GM13977 (cell line): ENCODE measurements around the gene PDE2A.

Experiments used
- DNase-seq: peaks from one replicate; pipeline ENCODE4 v3.0.0; 2012; ENCODE audit warnings: low spot score
- in situ Hi-C: fragments of 300-500 bp; cut with MboI; formaldehyde crosslinking; loops from one replicate; pipeline ENCODE4 v1.12.0; 2022; ENCODE audit warnings: low sequenced_read_pairs, low pct_unique_long_range_greater_than_20kb, mixed read lengths, inconsistent platforms; ENCODE audit not compliant: unreplicated experiment
- TF ChIP-seq, protein P1 (sequence below): IDR thresholded peaks from 2 replicates; pipeline ENCODE4 v1.5.1; 2012; ENCODE audit warnings: mild to moderate bottlenecking, control low read depth; ENCODE audit not compliant: insufficient read depth; ENCODE audit errors: extremely low read depth, missing control alignments

The PDE2A gene

DNA sequence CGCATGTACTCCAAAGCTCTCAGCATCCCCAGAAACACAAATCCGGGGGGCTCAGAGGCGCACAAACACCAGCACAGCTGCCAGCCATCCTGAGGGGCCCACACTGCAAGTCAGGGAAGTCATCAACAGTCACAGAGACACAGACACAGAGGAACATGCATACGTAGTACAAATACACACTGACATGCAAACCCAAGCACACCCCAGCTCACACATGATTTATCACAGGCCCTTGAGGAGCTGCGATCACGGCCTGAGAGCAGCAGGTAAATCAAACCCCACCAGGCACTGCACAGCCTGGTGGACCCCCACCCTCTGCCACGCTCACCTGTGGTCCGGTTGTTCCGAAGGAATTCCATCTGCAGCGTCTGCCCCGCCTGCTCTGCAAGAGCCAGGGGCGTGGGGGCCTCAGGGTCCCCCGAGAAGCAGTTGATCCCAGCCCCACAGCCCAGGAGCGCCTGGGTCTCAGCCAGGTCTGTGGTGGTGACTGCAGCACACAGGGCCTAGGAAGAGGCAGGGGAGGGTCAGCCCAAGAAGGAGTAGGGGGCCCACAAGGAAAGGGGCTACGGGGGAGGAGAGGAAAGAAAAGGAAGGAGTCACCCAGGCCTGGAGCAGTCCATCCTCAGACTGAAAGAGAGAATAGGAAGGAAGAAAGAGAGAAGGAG is 28.5 kb upstream of the PDE2A start:
- in situ Hi-C loops: loop anchor here (25.0 kb wide), 1 partner anchor 485 kb away; no protein-coding TSS in a partner anchor
- TF ChIP-seq, protein P1, sequence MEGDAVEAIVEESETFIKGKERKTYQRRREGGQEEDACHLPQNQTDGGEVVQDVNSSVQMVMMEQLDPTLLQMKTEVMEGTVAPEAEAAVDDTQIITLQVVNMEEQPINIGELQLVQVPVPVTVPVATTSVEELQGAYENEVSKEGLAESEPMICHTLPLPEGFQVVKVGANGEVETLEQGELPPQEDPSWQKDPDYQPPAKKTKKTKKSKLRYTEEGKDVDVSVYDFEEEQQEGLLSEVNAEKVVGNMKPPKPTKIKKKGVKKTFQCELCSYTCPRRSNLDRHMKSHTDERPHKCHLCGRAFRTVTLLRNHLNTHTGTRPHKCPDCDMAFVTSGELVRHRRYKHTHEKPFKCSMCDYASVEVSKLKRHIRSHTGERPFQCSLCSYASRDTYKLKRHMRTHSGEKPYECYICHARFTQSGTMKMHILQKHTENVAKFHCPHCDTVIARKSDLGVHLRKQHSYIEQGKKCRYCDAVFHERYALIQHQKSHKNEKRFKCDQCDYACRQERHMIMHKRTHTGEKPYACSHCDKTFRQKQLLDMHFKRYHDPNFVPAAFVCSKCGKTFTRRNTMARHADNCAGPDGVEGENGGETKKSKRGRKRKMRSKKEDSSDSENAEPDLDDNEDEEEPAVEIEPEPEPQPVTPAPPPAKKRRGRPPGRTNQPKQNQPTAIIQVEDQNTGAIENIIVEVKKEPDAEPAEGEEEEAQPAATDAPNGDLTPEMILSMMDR: no peak
- DNase-seq: no peak

DNA sequence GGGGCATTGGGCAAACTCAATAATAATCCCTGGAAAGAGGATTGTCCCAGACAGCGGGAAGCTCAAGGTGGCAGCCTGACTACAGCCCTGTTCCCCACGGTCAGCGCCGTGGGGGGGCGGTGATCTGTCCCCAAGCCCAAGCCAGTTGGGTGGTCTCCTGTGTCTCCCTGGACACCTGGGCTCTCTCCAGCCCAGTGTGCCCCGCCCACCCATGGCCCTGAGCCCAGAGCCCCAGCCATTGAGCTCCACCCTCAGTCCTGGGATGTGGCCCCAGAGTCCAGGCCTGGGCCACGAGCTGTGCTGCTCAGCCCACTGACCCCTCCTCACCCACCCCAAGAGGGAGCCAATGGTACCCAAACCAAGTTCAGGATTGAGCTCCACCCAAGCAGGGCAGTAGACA is 27.9 kb upstream of the PDE2A start:
- TF ChIP-seq, protein P1: no peak
- no peak for DNase-seq
- in situ Hi-C loops: loop anchor here (25.0 kb wide), 1 partner anchor 485 kb away; no protein-coding TSS in a partner anchor

DNA sequence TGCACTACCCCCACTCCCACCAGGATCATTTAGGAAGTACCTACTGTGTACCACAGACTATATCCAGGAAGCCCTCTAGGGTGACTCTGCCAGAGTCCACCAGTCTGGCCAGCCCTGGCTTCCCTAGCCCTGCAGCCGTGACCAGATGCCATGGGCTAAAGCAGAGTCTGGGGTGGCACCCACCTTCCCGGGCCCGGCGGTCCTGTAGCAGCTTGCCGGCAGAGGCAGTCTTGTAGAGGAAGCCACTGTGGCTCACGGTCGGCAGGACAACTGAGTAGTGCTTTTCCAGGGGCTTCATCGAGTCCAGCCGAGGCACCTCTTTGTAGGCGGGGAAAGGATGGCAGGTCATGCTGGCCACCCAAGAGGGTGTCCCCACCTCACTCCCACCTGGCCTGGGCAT is 27.2 kb upstream of the PDE2A start:
- TF ChIP-seq, protein P1: no peak
- in situ Hi-C loops: loop anchor here (25.0 kb wide), 1 partner anchor 486 kb away; no protein-coding TSS in a partner anchor

DNA sequence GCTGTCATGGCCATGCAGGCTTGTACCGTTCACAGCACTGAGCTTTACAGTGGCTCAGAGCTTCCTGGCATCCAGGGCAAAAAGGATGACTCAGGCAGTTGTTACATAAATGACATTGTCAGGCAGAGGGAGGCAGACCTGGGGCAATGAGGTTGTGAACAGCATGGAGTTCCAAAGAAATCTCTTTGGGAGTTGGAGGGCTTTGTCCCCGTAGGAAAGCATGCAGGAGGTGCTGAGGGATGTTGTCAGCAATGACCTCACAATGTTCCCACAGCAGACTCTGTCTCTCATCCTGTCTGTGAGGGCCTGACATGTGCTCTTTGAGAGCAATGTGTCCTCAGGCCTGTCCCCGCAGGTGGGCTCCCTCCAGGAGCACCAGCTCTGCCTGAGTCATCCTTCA is 25.9 kb upstream of the PDE2A start:
- in situ Hi-C loops: loop anchor here (25.0 kb wide), 1 partner anchor 487 kb away; no protein-coding TSS in a partner anchor
- no peak for DNase-seq
- TF ChIP-seq, protein P1: no peak

More for the DNA sequence above, 27.2 kb upstream of the PDE2A start:
- DNase-seq: no peak

DNA sequence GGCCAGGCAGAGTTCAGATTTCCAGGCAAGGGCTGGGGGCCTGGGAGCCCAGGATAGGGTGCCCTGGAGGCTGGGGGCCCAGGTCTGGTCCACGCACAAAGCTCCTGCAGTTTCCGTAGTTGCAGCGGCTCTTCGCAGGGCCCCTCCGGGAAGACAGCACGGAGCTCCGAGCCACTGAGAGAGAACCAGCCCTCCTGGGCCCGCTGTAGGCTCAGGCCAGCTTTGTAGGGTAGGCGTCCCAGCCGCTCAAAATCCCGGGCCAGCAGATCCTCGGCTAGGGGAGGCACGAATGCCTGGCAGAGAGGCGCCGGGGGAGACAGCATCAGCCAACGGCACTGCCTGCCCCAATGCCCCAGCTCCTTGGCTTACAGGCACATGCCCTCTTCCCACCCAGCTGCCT is 23.6 kb upstream of the PDE2A start:
- in situ Hi-C loops: no loop called here
- TF ChIP-seq, protein P1: no peak

DNA sequence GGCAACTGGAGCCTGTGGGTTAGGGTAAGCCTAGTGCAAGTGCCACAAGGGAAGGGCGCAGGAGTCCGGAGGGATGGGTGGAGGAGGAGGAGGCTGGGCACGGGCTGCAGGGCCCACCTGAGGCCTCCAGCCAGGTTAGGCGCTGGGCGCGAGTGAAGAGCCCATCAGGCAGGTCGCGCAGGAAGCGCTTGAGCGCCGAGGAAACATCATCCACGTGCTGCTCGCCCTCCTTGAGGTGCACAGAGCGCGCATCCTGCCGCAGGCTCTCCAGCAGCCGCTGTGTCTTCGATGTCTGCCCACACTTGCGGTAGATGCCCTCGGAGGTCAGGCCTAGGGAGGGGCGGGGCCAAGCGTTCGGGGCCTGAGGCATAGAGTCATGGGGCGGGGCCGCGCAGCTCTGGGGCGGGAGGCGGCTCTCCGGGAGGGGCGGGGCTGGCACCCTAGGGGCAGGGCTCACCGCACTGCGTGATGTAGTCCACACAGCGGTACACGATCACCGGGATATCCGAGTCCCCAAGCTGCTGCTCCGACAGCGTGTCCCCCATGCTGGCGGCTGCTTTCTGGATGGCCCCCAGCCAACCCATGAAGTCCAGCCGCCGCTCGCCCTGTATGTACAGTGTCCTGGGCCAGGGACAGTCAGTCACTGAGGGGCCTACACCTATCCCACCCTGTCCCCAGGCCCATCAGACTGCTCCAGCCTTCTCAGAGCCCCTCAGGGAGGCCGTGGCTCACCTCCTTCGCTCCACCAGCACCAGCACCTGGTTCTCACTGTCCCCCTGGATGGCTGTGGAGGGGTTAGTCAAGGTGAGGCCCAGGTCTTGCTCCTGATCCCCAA is 22.9 kb upstream of the PDE2A start:
- TF ChIP-seq, protein P1: no peak
- DNase-seq: no peak
- in situ Hi-C loops: no loop called here

More for the DNA sequence above, 23.6 kb upstream of the PDE2A start:
- no peak for DNase-seq
